ENCODE data around the gene PRKAB2.
"Not testable (repeated sequence)": the region's sequence is repeated elsewhere in the genome, so short reads cannot be mapped to it uniquely, and the experiment has no call there.

The PRKAB2 gene

DNA sequence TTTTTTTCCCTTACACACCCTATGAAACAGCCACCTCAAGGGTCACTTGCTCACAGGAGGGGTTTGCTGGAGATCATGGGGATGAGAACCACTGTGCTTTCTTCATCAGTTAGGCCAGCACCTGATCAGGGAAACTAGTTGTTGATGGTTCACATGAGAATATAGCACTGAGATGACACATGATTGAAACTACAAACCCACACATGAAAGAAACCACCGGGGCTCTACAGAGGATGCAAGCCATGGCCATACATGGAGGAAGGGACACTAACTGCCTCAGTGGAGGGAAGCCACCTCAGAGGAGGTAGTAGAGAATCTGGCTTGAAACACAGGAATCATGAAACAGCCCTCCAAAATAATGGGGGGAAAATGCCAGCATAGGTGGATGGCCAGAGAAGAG is 63.2 kb downstream of the PRKAB2 start:
- DNase-seq, result no peak

DNA sequence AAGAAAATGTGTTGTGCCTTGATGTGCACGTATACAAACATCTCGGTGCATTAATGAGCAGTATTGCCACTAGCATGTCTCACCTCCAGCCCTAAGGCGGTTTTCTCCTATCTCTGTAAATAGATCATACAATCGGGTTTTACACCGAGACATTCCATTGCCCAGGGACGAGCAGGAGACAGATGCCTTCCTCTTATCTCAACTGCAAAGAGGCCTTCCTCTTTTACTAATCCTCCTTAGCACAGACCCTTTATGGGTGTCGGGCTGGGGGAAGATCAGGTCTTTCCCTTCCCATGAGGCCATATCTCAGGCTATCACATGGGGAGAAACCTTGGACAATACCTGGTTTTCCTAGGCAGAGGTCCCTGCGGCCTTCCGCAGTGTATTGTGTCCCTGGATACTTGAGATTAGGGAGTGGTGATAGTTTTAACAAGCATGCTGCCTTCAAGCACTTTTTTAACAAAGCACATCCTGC is 65.8 kb downstream of the PRKAB2 start:
- DNase-seq, result not testable (repeated sequence)

GRCh38 chr1:147105909-147106308 is 66.4 kb downstream of the PRKAB2 start:
- no peak for DNase-seq
